GM19240 (cell line): ENCODE results near the gene TRIM43B.
"Not testable (repeated sequence)": the region's sequence is repeated elsewhere in the genome, so short reads cannot be mapped to it uniquely, and the experiment has no call there.

Experiments used
- DNase-seq: peaks from one replicate; pipeline ENCODE4 v3.0.0; 2011; ENCODE audit warnings: low spot score; ENCODE audit not compliant: insufficient read length

Gene TRIM43B

GRCh38 chr2:95433973-95434372, 50.6 kb downstream of the TRIM43B start:
- DNase-seq: not testable (repeated sequence)

GRCh38 chr2:95433373-95433772, 51.2 kb downstream of the TRIM43B start:
- not testable (repeated sequence) for DNase-seq

GRCh38 chr2:95429748-95430467, 54.6 kb downstream of the TRIM43B start:
- DNase-seq: not testable (repeated sequence)

- DNase-seq: not testable (repeated sequence)
These were observed 57.2 kb downstream of the TRIM43B start for GRCh38 chr2:95427196-95427867.
